Activated CD4-positive, alpha-beta T cell treated with anti-CD3 and anti-CD28 coated beads, Interleukin-2, amount 10 ng/mL, durations not matched to agents 7 days and 5 days (primary cell): ENCODE measurements around the gene PEX12. TPM values are rescaled to one million over a fixed set of nuclear protein-coding genes. Genes with fewer than 3 reads are reported as not detected.
"Not testable (repeated sequence)": the region's sequence is repeated elsewhere in the genome, so short reads cannot be mapped to it uniquely, and the experiment has no call there.

Experiments used
- CTCF ChIA-PET: fragments of 350-600 bp; sonication (Branson Sonifier 250); formaldehyde crosslinking; loops from one replicate; lab custom pipeline; 2021; ENCODE audit warnings: antibody characterized with exemption; lab: Charles Lee
- POLR2A ChIA-PET: fragments of 350-600 bp; sonication (Branson Sonifier 250); formaldehyde crosslinking; loops from one replicate; lab custom pipeline; 2021; ENCODE audit warnings: antibody characterized with exemption; lab: Charles Lee
- DNase-seq: peaks from one replicate; pipeline ENCODE4 v3.0.0-alpha.2; 2020
- H3K27ac Mint-ChIP-seq: one replicate; pipeline ENCODE4 v1.8.0; 2021; ENCODE audit warnings: mild to moderate bottlenecking, moderate library complexity, mixed read lengths
- H3K27me3 Mint-ChIP-seq: one replicate; pipeline ENCODE4 v1.8.0; 2021; ENCODE audit warnings: mixed read lengths
- H3K36me3 Mint-ChIP-seq: one replicate; pipeline ENCODE4 v1.8.0; 2021; ENCODE audit warnings: low read depth, mixed read lengths
- H3K4me1 Mint-ChIP-seq: one replicate; pipeline ENCODE4 v1.8.0; 2021; ENCODE audit warnings: mixed read lengths
- H3K4me3 Mint-ChIP-seq: one replicate; pipeline ENCODE4 v1.8.0; 2021; ENCODE audit warnings: mild to moderate bottlenecking, moderate library complexity, mixed read lengths
- H3K9me3 Mint-ChIP-seq: one replicate; pipeline ENCODE4 v1.8.0; 2021; ENCODE audit warnings: mixed read lengths
- total RNA-seq, 2 experiments: library from RNA; stranded (reverse); gene quantifications; one replicate each; pipeline ENCODE4 v1.2.3, GENCODE V29; 2021

PEX12 gene
- total RNA-seq, 2 experiments from 2014 or later, result 4.0 to 5.5 TPM

DNA sequence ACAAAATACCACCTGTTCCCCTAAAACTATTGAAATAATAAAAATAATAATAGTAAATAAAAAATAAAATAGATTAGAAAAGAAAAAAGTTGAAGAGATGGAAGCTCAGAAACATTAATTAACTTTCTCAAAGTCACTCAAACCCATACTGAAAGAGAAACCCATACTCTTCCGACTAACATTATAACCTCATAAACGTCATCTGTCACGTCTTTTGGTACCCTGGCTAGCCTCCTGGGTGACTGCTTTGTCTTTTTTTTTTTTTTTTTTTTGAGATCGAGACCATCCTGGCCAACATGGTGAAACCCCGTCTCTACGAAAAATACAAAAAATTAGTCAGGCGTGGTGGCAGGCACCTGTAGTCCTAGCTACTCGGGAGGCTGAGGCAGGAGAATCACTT is 48.5 kb downstream of the PEX12 start:
- Mint-ChIP-seq H3K36me3 (peaks cover 86% of the 10 kb centered on the region), H3K9me3 (peaks cover 4% of the 10 kb centered on the region), H3K4me3 (no peak overlapping the region), H3K27me3 (no peaks in the 10 kb centered on the region), H3K4me1 (peaks cover 77% of the 10 kb centered on the region), H3K27ac (no peak overlapping the region)
- no peak for DNase-seq
- ChIA-PET POLR2A (no interaction called here), CTCF (no interaction called here)

DNA sequence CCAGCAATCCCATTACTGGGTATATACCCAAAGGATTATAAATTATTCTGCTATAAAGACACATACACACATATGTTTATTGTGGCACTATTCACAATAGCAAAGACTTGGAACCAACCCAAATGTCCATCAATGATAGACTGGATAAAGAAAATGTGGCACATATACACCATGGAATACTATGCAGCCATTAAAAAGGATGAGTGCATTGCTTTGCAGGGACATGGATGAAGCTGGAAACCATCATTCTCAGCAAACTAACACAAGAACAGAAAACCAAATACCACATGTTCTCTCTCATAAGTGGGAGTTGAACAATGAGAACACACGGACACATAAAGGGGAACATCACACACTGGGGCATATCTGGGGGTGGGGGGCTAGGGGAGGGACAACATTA is 49.0 kb downstream of the PEX12 start:
- POLR2A ChIA-PET, result not testable (repeated sequence)
- peaks cover 82% of the 10 kb centered on the region for H3K36me3 Mint-ChIP-seq

More for the DNA sequence above, 49.0 kb downstream of the PEX12 start:
- H3K4me1 Mint-ChIP-seq, result peaks cover 77% of the 10 kb centered on the region
- H3K4me3 Mint-ChIP-seq, CTCF ChIA-PET, DNase-seq, H3K27me3 Mint-ChIP-seq, H3K27ac Mint-ChIP-seq, H3K9me3 Mint-ChIP-seq: not testable (repeated sequence)

Other genes starting within 250 kb of the PEX12 start
- 10 to 100 TPM; 32.1 to 32.9 TPM for gene SLFN11, start 204.9 kb downstream of the PEX12 start, total RNA-seq
- gene SLFN12, start 146.1 kb downstream of the PEX12 start, total RNA-seq, result 10 to 100 TPM in 1 of 2 experiments, 1 to 10 TPM in 1; 9.6 to 11.7 TPM
- 10 to 100 TPM; 50.4 to 53.6 TPM for gene SLFN13, start 129.8 kb downstream of the PEX12 start, total RNA-seq
- 100 to 1,000 TPM in 1 of 2 experiments, 10 to 100 TPM in 1; 97.9 to 102 TPM for gene SLFN12L, start 40.9 kb downstream of the PEX12 start, total RNA-seq
- not detected for gene SLFN14, start 17.8 kb downstream of the PEX12 start, total RNA-seq
- gene AP2B1, start 8.8 kb upstream of the PEX12 start, total RNA-seq, result 100 to 1,000 TPM; 180 to 185 TPM
- gene RASL10B, start 153.1 kb upstream of the PEX12 start, total RNA-seq, result under 1 TPM; 0.15 to 0.37 TPM
- gene GAS2L2, start 174.7 kb upstream of the PEX12 start, total RNA-seq, result not detected
- gene C17orf50, start 182.3 kb upstream of the PEX12 start, total RNA-seq, result not detected
- gene MMP28, start 217.1 kb upstream of the PEX12 start, total RNA-seq, result not detected
- gene TAF15, start 230.9 kb upstream of the PEX12 start, total RNA-seq, result 100 to 1,000 TPM; 274 to 311 TPM